ENCODE data around the gene INSRR.

GRCh38 chr1:156840186-156840897 lies 18.6 kb downstream of the INSRR start:
- TF ChIP-seq CTCF (IDR thresholded peaks at IDR 0.05) (no peak), ZFX (IDR thresholded peaks at IDR 0.05; ENCODE audit: borderline replicate concordance) (no peak)

All from 22Rv1 (cell line).